Loucy (cell line): Measurements from ENCODE around the gene POLG.

ENCODE experiments used
- H2AFZ ChIP-seq: fragments of 200-600 bp; sonication (generic); 2 replicates; pipeline ENCODE4 v1.6.0; 2016; ENCODE audit warnings: antibody characterized with exemption, mild to moderate bottlenecking, low read length, moderate library complexity
- H3F3A ChIP-seq: fragments of 200-600 bp; 2 replicates; pipeline ENCODE4 v1.6.0; 2016; ENCODE audit warnings: antibody characterized with exemption, low read depth, mild to moderate bottlenecking
- H3K27me3 ChIP-seq: fragments of 200-600 bp; sonication (generic); 2 replicates; pipeline ENCODE4 v1.6.1; 2014; ENCODE audit warnings: low read length, mild to moderate bottlenecking; ENCODE audit not compliant: insufficient read depth, poor library complexity, severe bottlenecking
- H3K36me3 ChIP-seq: fragments of 200-600 bp; sonication (generic); 2 replicates; pipeline ENCODE4 v1.6.1; 2016; ENCODE audit warnings: low read length; ENCODE audit not compliant: insufficient read depth
- H3K4me1 ChIP-seq: fragments of 200-600 bp; sonication (generic); 2 replicates; pipeline ENCODE4 v1.5.1; 2014; ENCODE audit warnings: low read length, mild to moderate bottlenecking; ENCODE audit not compliant: insufficient read depth, poor library complexity, severe bottlenecking
- H3K4me2 ChIP-seq: fragments of 200-600 bp; sonication (generic); 2 replicates; pipeline ENCODE4 v1.6.0; 2014; ENCODE audit warnings: antibody characterized with exemption, low read length, low read depth, mild to moderate bottlenecking; ENCODE audit not compliant: poor library complexity, severe bottlenecking
- H3K4me3 ChIP-seq: fragments of 200-600 bp; sonication (generic); 2 replicates; pipeline ENCODE4 v1.5.1; 2014; ENCODE audit warnings: low read length, mild to moderate bottlenecking, mixed read lengths; ENCODE audit not compliant: poor library complexity, severe bottlenecking
- H3K79me2 ChIP-seq: fragments of 200-600 bp; sonication (generic); 2 replicates; pipeline ENCODE4 v1.6.1; 2014; ENCODE audit warnings: low read length; ENCODE audit not compliant: insufficient read depth
- H3K9ac ChIP-seq: fragments of 200-600 bp; sonication (generic); 2 replicates; pipeline ENCODE4 v1.6.0; 2014; ENCODE audit warnings: mild to moderate bottlenecking, low read depth, low read length, moderate library complexity; ENCODE audit not compliant: poor library complexity, severe bottlenecking
- H3K9me2 ChIP-seq: fragments of 200-600 bp; sonication (generic); replicated peaks from 2 replicates; pipeline ENCODE4 v1.6.1; 2016; ENCODE audit warnings: low read depth, low read length, mixed read lengths
- H3K9me3 ChIP-seq: fragments of 200-600 bp; sonication (generic); 2 replicates; pipeline ENCODE4 v1.6.1; 2014; ENCODE audit warnings: mild to moderate bottlenecking, antibody characterized with exemption, low read length, low read depth; ENCODE audit not compliant: insufficient read depth
- H4K20me1 ChIP-seq: fragments of 200-600 bp; sonication (generic); 2 replicates; pipeline ENCODE4 v1.6.0; 2014; ENCODE audit warnings: antibody characterized with exemption, low read length, mild to moderate bottlenecking; ENCODE audit not compliant: insufficient read depth, poor library complexity, severe bottlenecking
- CTCF ChIP-seq: fragments of 200-600 bp; sonication (generic); conservative IDR thresholded peaks from 2 replicates; pipeline ENCODE4 v1.5.1; 2014; ENCODE audit warnings: mild to moderate bottlenecking, antibody characterized with exemption, low read length
- EZH2phosphoT487 ChIP-seq: fragments of 200-600 bp; IDR thresholded peaks from 2 replicates; pipeline ENCODE4 v1.6.1; 2018; ENCODE audit warnings: antibody characterized with exemption, mild to moderate bottlenecking, moderate library complexity, borderline replicate concordance

Gene POLG

DNA sequence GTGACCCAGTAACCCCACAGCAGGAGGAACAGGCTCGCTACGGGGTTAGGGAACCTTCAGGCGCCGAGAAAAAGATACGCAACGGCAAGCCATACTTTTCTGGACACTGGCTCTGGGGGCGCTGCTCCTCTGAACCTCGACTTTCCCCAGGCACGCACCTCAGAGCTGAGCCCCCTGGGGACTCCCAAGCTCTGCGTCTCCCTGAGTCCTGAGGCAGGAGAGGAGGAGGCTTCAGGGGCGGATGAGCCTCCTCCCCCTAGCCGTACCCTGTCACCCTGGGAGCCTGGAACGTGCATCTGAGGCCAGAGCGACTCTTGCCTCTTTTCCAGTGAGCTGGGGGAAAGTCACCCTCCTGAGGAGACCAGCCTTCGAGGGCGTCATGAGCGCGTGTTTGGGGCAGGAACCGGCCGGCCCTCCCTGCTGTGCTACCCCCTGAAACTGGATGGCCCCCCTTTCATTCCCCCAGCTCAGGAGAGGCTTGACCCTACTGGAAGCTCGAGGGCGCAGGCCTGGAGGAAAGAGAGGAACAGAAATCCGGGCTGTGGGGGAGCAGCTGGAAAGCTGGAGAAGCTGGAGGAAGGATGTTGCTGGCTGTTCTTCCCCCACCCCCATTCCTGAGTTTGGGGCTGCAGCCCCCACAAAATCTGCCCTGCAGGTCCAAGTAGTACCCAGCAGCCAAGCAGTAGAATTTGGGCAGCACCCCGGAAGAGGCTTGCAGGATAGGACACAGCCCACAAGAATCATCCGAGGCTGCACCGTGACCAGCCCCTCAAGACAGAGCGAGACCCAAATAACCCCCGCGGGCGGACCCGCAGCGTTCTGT is 25.1 kb upstream of the POLG start:
- Histone ChIP-seq H3K4me2 (no peak overlapping the region), H3K79me2 (no peaks in the 10 kb centered on the region), H3K4me1 (no peaks in the 10 kb centered on the region), H3F3A (no peaks in the 10 kb centered on the region), H3K9ac (no peak overlapping the region), H3K4me3 (no peak overlapping the region), H4K20me1 (no peaks in the 10 kb centered on the region), H2AFZ (no peak overlapping the region), H3K9me2 (no peaks in the 10 kb centered on the region), H3K27me3 (peaks cover 5% of the 10 kb centered on the region), H3K9me3 (no peaks in the 10 kb centered on the region), H3K36me3 (no peaks in the 10 kb centered on the region)
- no peak for TF ChIP-seq CTCF
- no peak for TF ChIP-seq EZH2phosphoT487

DNA sequence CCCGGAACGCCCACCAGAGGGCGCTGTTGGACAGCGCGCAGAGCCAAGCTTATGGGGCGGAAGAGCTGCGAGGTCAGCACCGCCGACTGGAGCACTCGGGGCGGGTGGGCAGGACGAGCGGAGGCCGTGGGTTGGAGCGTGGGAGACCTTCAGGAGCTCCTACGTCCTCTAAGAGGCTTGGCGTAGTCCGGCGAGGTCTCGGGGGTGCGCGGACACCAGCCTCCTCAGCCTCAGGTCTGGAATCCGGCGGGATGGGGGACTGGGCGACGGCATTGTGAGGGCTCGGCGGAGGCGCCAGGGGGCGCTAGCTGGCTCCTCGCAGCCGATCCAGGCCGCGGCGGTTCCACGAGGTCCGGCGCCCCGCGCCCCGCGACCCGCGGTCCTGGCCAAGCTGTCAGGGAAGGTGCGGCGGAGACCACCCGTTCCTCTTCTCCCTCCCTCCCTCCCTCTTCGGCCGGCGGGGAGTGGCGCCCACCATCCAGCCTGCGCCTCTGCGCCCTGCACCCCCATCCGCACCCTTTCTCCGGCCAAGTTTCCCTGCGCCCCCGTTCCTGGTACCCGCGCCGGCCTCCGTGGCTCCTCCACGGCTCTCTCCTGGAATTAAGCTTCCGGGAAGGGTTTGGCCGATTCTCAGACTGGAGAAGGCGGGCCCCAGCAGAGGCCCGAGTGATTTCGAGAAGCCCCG is 24.3 kb upstream of the POLG start:
- Histone ChIP-seq H3K9me2 (no peaks in the 10 kb centered on the region), H3K79me2 (no peaks in the 10 kb centered on the region), H3K9ac (no peak overlapping the region), H3K36me3 (no peaks in the 10 kb centered on the region), H4K20me1 (no peaks in the 10 kb centered on the region), H3K4me2 (peak overlapping the region; percentile 29), H3K9me3 (no peaks in the 10 kb centered on the region), H3K4me3 (peak overlapping the region; percentile 68), H2AFZ (peak overlapping the region; percentile 98), H3K4me1 (no peaks in the 10 kb centered on the region), H3F3A (no peaks in the 10 kb centered on the region), H3K27me3 (peaks cover 4% of the 10 kb centered on the region)
- TF ChIP-seq CTCF (peak; percentile 90), EZH2phosphoT487 (no peak)

DNA sequence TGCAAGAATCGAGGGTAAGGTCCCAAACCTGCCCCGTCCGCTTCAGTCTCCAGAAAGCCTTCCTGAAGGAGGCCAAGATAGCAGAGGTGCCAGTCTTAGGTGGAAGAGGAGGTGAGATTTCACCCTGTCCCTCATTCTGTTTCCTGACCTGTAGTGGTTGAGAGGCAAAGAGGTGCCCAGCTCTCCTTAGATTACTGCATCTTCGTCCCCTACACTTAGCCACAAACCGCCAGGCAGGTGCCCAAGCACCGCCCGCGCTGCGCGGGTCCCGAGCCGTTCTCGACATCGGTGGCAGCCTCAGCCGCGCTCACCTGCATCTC is 23.8 kb upstream of the POLG start:
- Histone ChIP-seq H3K9me2 (no peaks in the 10 kb centered on the region), H3K27me3 (no peaks in the 10 kb centered on the region), H2AFZ (peak overlapping the region; percentile 98; the same call in 1 of the 2 replicates), H3K79me2 (no peaks in the 10 kb centered on the region), H3K9me3 (no peaks in the 10 kb centered on the region), H3K36me3 (no peaks in the 10 kb centered on the region), H4K20me1 (no peaks in the 10 kb centered on the region), H3K4me1 (no peaks in the 10 kb centered on the region), H3F3A (no peaks in the 10 kb centered on the region), H3K9ac (no peak overlapping the region), H3K4me2 (peak overlapping the region; percentile 29), H3K4me3 (peak overlapping the region; percentile 68)
- TF ChIP-seq EZH2phosphoT487, result no peak
- TF ChIP-seq CTCF, result no peak
